Smooth muscle cell (in vitro differentiated cells): Measurements from ENCODE around the gene MTMR3. TPM values are rescaled to one million over a fixed set of nuclear protein-coding genes. Genes with fewer than 3 reads are reported as not detected.

Experiments
- DNase-seq: peaks from one replicate; lab custom pipeline; 2025; ENCODE audit not compliant: unreplicated experiment; lab: John Stamatoyannopoulos, UW
- H2AFZ ChIP-seq: fragments of 200-600 bp; sonication (generic); 2 replicates; pipeline ENCODE4 v1.6.0; 2016; ENCODE audit warnings: antibody characterized with exemption, low read depth, mild to moderate bottlenecking
- H3F3A ChIP-seq: fragments of 200-600 bp; sonication (generic); 2 replicates; pipeline ENCODE4 v1.6.0; 2017; ENCODE audit warnings: antibody characterized with exemption, low read depth
- H3K27ac ChIP-seq: fragments of 200-600 bp; sonication (generic); 2 replicates; pipeline ENCODE4 v1.5.1; 2016; ENCODE audit warnings: low read depth, mild to moderate bottlenecking
- H3K27me3 ChIP-seq: fragments of 200-600 bp; sonication (generic); 2 replicates; pipeline ENCODE4 v1.6.1; 2016; ENCODE audit warnings: low read depth, mild to moderate bottlenecking
- H3K36me3 ChIP-seq: fragments of 200-600 bp; sonication (generic); 2 replicates; pipeline ENCODE4 v1.5.1; 2016; ENCODE audit warnings: low read depth
- H3K4me1 ChIP-seq: fragments of 200-600 bp; sonication (generic); 2 replicates; pipeline ENCODE4 v1.5.1; 2016; ENCODE audit warnings: low read depth
- H3K4me2 ChIP-seq: fragments of 200-600 bp; sonication (generic); 2 replicates; pipeline ENCODE4 v1.6.0; 2016; ENCODE audit warnings: mild to moderate bottlenecking
- H3K4me3 ChIP-seq: fragments of 200-600 bp; sonication (generic); 2 replicates; pipeline ENCODE4 v1.5.1; 2016; ENCODE audit warnings: mild to moderate bottlenecking
- H3K79me2 ChIP-seq: fragments of 200-600 bp; sonication (generic); 2 replicates; pipeline ENCODE4 v1.6.0; 2016; ENCODE audit warnings: low read depth, mild to moderate bottlenecking
- H3K9ac ChIP-seq: fragments of 200-600 bp; sonication (generic); 2 replicates; pipeline ENCODE4 v1.6.0; 2016; ENCODE audit warnings: low read depth
- H3K9me3 ChIP-seq: fragments of 200-600 bp; sonication (generic); replicated peaks from 2 replicates; pipeline ENCODE4 v1.5.1; 2016; ENCODE audit warnings: low read depth
- H4K20me1 ChIP-seq: fragments of 200-600 bp; sonication (generic); 2 replicates; pipeline ENCODE4 v1.6.0; 2016; ENCODE audit warnings: low read depth
- CTCF ChIP-seq: fragments of 200-600 bp; sonication (generic); IDR thresholded peaks from 2 replicates; pipeline ENCODE4 v1.5.1; 2017; ENCODE audit warnings: borderline replicate concordance, mild to moderate bottlenecking, antibody characterized with exemption; ENCODE audit not compliant: insufficient read depth, poor library complexity, severe bottlenecking
- WGBS: methylation state at CpG from one replicate; pipeline ENCODE4 v1.1.7; 2016; ENCODE audit warnings: low lambda C conversion rate; 5-methylcytosine and 5-hydroxymethylcytosine counted together
- polyA plus RNA-seq: library from polyadenylated mRNA; unstranded; fragments of >200 nt; fragmentation: Nextera tagmentation; extraction: Ambion mirVana; gene quantifications from 2 replicates; pipeline ENCODE4 v1.2.1, GENCODE V29; 2016
- total RNA-seq: library from RNA; depleted of rRNA; stranded (reverse); fragments of >200 nt; gene quantifications from 2 replicates; pipeline ENCODE4 v1.2.3, GENCODE V29; 2014

The MTMR3 gene
- total and polyA plus RNA-seq, 2 experiments from 2014 or later = 15.8 to 48.9 TPM

GRCh38 chr22:29997107-29997506 is 114.1 kb downstream of the MTMR3 start:
- Histone ChIP-seq H2AFZ (no peak overlapping the region), H3K27ac (peak overlapping the region; percentile 98)
- no peak for TF ChIP-seq CTCF

GRCh38 chr22:29997516-29997915 is 114.5 kb downstream of the MTMR3 start:
- no peak for TF ChIP-seq CTCF
- no peaks in the 10 kb centered on the region for H3K9me3 ChIP-seq
- H3F3A ChIP-seq = peaks cover 21% of the 10 kb centered on the region
- no peak overlapping the region for H2AFZ ChIP-seq
- H3K79me2 ChIP-seq = peaks cover 5% of the 10 kb centered on the region
- no peaks in the 10 kb centered on the region for H4K20me1 ChIP-seq
- 98% methylated on average over 2 of the region's 2 CpGs for WGBS
- peaks cover 3% of the 10 kb centered on the region for H3K36me3 ChIP-seq
- no peak for DNase-seq
- H3K9ac ChIP-seq = no peak overlapping the region
- no peak overlapping the region for H3K4me3 ChIP-seq
- H3K27ac ChIP-seq = peak overlapping the region; percentile 98
- H3K4me1 ChIP-seq = peaks cover 19% of the 10 kb centered on the region
- H3K27me3 ChIP-seq = no peaks in the 10 kb centered on the region
- H3K4me2 ChIP-seq = no peak overlapping the region

More at GRCh38 chr22:29997107-29997506, 114.1 kb downstream of the MTMR3 start:
- H3K9ac ChIP-seq = no peak overlapping the region
- peaks cover 25% of the 10 kb centered on the region for H3F3A ChIP-seq
- H3K4me3 ChIP-seq = no peak overlapping the region
- peaks cover 3% of the 10 kb centered on the region for H3K36me3 ChIP-seq
- H3K4me2 ChIP-seq = no peak overlapping the region
- no peaks in the 10 kb centered on the region for H3K27me3 ChIP-seq
- no peaks in the 10 kb centered on the region for H3K9me3 ChIP-seq
- DNase-seq = no peak
- peaks cover 19% of the 10 kb centered on the region for H3K4me1 ChIP-seq
- peaks cover 5% of the 10 kb centered on the region for H3K79me2 ChIP-seq
- H4K20me1 ChIP-seq = no peaks in the 10 kb centered on the region

GRCh38 chr22:29998627-29999384 is 115.8 kb downstream of the MTMR3 start:
- no peaks in the 10 kb centered on the region for H4K20me1 ChIP-seq
- H3K9me3 ChIP-seq = no peaks in the 10 kb centered on the region
- no peak overlapping the region for H2AFZ ChIP-seq
- H3K4me2 ChIP-seq = no peak overlapping the region
- no peak overlapping the region for H3K9ac ChIP-seq
- peaks cover 15% of the 10 kb centered on the region for H3K4me1 ChIP-seq
- DNase-seq = no peak
- H3K27me3 ChIP-seq = no peaks in the 10 kb centered on the region
- 97% methylated on average over 4 of the region's 4 CpGs for WGBS
- no peak for TF ChIP-seq CTCF
- peaks cover 3% of the 10 kb centered on the region for H3K36me3 ChIP-seq
- no peak overlapping the region for H3K27ac ChIP-seq
- H3K79me2 ChIP-seq = peaks cover 5% of the 10 kb centered on the region
- H3K4me3 ChIP-seq = no peak overlapping the region
- H3F3A ChIP-seq = peaks cover 16% of the 10 kb centered on the region

- peak overlapping the region; percentile 73 for H3K27ac ChIP-seq
- peaks cover 5% of the 10 kb centered on the region for H3K79me2 ChIP-seq
- H3K4me1 ChIP-seq = peaks cover 5% of the 10 kb centered on the region
- peaks cover 3% of the 10 kb centered on the region for H3K36me3 ChIP-seq
- H3K4me3 ChIP-seq = no peak overlapping the region
- no peak for TF ChIP-seq CTCF
- H3K4me2 ChIP-seq = peak overlapping the region; percentile 42
- peaks cover 10% of the 10 kb centered on the region for H4K20me1 ChIP-seq
- H3F3A ChIP-seq = peaks cover 5% of the 10 kb centered on the region
- no peaks in the 10 kb centered on the region for H3K27me3 ChIP-seq
- H3K9ac ChIP-seq = no peak overlapping the region
- no peaks in the 10 kb centered on the region for H3K9me3 ChIP-seq
- no peak overlapping the region for H2AFZ ChIP-seq
- WGBS = 57% methylated on average over 2 of the region's 2 CpGs
- no peak for DNase-seq
These were observed 117.6 kb downstream of the MTMR3 start for GRCh38 chr22:30000566-30000965.
